ENCODE data around the gene MTHFD2L.
"Not testable (repeated sequence)": the region's sequence is repeated elsewhere in the genome, so short reads cannot be mapped to it uniquely, and the experiment has no call there.

Gene MTHFD2L

GRCh38 chr4:74311696-74312313 lies 153.9 kb downstream of the MTHFD2L start:
- peak; percentile 87 for DNase-seq

DNA sequence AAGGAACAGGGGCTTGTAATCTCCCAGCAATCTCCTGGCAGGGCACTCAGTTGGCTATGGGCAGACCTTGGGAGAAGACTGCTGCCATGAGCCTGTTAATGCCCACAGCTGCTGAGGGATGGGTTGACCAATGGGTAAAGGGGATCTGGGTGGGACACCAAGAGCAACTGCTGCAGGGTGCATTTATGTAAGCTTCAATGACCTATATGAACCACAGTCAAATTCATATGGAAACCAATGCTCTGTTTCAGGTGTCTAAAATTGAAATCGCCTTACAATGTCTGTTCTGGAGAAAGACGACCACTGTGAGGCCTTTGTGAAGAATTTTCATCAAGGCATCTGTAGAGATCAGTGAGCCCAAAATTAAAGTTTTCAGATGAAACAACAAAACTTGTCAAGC lies 156.4 kb downstream of the MTHFD2L start:
- no peak for DNase-seq

- DNase-seq = no peak
These were observed 157.0 kb downstream of the MTHFD2L start for GRCh38 chr4:74314944-74315343.

DNA sequence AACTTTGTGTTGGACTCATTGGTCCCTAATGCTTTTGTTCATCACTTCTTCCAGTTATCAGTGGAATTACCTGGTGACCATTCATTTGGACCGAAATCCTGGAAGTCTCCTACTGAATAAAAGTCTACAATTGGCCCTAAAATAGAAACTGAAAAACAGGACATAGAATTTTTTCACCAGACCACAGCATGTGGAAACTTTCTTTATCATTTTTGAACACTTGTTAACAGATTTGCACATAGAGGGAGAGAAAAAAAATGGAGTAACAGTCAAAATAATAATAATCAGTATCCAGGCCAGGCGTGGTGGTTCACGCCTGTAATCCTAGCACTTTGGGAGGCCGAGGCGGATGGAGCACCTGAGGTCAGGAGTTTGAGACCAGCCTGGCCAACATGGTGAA lies 157.5 kb downstream of the MTHFD2L start:
- peak; percentile 65 for DNase-seq

DNA sequence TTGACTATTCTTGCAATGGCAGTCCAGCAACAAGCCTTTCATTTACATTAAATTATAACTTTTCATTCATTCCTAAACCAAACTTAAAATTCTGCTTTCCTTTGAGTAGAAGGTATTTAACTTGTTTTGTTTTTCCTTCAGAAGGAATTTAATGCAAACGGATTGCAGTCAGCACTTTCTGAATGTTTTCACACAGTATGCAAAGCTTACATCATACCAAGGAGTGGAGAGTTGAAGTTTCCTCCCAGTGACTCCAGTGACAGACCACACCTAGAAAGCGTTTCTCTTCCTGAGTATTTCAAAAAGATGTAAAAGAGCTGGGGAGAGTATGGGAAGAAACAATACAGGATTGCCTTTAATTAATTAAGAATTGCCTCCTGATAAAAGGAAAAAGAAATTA lies 158.5 kb downstream of the MTHFD2L start:
- peak; percentile 57 for DNase-seq

DNA sequence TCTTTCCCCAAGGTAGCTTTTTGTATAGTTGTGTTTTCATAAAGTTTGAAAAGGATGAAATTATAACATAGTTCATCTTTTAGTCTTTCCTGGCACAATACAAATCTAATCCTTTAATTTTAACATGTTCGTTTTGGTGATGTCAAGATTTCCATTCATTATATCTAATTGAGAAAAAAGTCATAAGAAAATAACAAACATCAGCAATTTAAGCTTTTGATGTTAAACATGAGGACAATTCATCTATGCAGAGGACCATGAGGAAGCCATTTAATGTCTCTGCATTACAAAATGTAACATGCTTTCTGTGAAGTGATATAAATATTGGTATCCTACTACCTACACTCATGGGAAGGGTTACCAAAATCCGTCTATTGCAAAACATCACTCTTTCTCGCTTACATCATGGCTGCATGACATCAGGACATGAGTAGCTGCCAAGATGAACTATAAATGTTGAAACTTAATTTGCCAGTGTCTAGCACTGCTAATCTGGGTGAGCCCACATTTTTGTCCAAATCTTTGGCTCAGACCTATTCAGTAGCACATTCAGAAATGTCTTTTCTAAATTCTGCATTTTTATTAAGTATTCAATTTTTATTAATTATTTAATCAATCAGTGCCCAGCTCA lies 159.8 kb downstream of the MTHFD2L start:
- no peak for DNase-seq

GRCh38 chr4:74318276-74318675 lies 160.4 kb downstream of the MTHFD2L start:
- DNase-seq = no peak

GRCh38 chr4:74319470-74319869 lies 161.6 kb downstream of the MTHFD2L start:
- no peak for DNase-seq

DNA sequence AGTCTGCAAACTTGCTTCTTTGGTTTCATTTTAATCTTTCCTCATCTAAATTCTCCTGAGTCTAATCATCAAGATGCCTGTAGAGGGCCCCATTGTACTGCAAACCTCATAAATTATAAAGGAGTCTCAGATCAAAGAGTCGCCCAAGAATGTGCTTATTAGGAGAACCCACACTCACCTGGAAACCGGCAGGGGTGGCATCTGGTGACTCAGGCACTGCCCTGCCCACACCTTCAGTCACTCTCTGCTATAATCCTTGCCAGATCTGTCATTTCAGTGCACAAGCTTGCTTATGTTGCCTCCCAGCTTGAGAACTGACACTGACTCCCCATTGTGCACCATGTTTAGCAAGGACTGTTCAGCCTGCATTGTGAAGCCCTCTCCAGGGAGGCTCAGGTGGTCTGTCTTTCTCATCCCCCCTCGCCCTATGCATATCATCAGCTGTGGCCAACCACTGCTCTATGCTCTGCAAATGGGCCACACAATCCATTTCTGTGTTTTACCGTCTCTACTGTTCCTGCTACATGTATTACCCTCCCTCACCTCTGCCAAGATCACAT lies 162.7 kb downstream of the MTHFD2L start:
- DNase-seq = peak; percentile 92

GRCh38 chr4:74322301-74322700 lies 164.4 kb downstream of the MTHFD2L start:
- DNase-seq = peak; percentile 48

DNA sequence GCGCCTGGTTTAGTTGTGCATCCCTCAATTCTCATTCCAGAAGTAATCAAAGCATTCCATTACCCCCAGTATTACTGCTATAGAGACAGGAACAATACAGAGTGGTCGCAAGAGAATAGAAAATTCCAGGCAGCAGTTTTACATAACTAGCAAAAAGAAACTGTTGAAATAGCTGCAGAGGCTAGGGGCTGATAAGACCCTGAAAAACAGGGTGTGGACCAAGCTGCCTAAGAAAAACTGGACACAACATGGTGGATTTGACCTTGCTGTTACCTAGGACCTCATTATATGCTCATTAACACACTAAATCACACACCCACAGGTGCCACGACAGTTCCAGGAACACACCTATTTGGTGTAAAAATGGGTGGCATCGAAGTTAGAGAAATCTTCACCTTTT lies 165.7 kb downstream of the MTHFD2L start:
- peak; percentile 30 for DNase-seq

DNA sequence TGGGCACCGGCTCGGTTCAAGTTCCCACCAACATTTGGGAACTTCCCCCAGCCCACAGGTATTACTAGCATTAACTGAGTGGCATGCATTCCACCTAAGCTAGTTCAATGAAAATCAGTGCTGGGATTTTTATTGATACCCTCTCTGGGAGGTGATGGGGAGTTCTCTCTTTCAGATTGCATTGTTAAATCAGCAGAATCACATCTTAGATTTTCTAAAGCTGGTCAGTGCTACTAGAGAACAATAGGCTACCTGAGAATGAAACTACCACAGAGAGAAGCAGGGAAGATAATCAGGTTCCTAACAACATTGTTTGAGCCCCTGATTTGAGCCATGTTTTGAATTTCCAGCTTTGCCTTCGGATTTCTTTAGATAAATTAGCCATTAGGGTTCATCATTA lies 166.3 kb downstream of the MTHFD2L start:
- no peak for DNase-seq

GRCh38 chr4:74325886-74326285 lies 168.0 kb downstream of the MTHFD2L start:
- peak; percentile 38 for DNase-seq

DNA sequence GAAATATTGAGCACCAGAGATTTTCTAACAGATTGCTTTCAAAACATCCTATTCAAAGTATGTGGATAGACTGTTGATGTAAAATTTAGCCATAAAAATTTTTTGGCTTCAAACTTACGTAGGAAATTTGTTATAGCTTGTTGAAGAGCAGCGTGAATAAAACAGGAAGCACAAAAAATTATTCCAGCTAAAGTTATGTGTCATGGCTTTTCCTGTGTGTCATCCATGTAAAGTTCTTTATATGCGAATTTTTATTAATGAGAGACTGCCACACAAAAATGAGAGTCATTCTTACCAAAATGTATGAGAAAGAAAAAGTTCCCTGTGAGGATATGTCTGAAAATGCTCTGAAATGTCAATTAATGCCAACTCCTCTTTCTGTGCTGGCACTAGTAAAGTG lies 169.8 kb downstream of the MTHFD2L start:
- peak; percentile 57 for DNase-seq

DNA sequence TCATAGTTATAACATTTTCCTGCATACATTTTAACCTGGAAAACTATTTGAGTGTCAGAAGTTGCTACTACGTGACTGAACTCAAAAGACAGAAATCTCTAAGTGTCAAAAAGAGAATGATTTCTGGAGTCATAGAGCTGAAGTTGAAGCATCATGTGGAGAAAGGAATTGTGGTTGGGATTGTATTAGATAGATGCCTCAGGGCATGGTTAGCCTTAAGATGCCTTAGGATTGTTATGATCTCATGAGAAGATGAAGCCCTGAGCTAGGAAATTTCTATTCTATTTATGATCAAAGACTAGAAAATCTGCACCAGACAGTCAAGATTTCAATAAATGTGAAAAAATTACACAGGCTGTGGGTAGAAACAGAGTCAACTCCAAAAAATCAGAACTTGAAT lies 170.6 kb downstream of the MTHFD2L start:
- peak; percentile 57 for DNase-seq

DNA sequence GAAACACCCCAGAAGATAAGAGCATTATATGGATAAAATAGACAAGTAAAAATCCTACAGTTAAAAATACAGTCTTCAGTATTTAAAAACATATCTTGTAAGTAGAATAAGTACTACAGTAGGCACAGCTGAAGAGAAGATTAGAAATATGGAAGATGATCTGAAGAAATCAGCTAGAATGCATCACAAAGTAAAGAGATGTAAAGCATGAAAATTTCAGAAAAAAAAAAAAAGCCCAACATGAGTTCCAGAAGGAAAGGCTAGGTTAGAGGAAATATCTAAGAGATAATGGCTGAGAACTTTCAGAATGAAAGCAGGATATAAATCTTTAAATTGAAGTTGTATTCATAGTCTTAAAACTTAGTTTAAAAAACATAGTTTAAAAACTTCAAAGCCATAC lies 171.4 kb downstream of the MTHFD2L start:
- DNase-seq = peak; percentile 72

DNA sequence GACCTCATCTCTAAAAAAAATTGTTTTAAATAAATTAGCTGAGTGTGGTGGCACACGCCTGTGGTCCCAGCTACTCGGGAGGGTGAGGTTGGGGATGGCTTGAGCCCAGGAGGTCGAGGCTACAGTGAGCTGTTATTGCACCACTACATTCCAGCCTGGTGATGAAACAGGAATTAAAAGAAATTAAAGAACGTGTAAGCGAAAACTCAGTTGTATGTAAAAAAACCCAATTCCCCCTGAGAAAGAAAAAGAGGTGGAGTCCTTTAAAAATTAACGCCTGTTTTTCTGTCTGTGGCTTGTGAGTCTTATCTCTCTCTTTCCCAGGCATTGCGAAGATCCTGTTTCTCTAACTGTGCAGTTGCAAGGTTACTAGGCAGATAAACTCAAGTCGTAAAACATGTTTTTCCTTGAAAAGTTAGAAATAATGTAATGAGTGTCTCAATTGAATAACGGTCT lies 172.4 kb downstream of the MTHFD2L start:
- DNase-seq = peak; percentile 93

DNA sequence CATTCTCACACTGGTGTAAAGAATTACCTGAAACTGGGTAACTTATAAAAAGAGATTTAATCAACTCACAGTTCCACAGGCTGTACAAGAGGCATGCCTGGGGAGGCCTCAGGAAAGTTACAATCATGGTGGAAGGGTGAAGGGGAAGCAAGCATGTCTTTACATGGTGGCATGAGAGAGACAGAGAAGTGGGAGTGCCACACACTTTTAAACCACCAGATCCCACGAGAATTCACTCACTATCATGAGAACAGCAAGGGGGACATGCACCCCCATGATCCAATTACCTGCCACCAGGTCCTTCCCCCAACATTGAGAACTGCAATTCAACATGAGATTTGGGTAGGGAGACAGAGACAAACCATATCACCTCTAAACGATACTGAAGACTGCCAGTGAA lies 173.3 kb downstream of the MTHFD2L start:
- DNase-seq = peak; percentile 61

- peak; percentile 55 for DNase-seq
These were observed 174.0 kb downstream of the MTHFD2L start for GRCh38 chr4:74331944-74332343.

DNA sequence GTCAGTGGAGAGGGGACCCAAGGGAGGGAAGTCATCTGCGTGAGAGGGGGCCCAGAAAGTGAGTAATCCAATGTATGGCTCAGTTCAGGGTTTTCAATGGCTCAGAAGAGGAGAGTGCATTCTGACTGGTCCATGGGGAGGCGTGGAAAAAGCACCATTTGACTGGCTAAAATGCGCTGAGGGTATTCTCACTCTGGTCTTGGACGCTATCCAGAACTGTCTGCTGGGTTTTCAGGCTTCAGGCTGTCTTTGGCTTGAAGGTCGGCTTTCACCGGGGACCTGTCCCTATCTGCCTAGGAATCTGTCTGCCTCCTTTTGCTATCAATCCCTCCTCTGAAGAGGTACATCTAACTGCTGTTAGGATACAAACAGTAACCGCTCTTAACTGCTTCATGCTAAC lies 176.7 kb downstream of the MTHFD2L start:
- DNase-seq = no peak

DNA sequence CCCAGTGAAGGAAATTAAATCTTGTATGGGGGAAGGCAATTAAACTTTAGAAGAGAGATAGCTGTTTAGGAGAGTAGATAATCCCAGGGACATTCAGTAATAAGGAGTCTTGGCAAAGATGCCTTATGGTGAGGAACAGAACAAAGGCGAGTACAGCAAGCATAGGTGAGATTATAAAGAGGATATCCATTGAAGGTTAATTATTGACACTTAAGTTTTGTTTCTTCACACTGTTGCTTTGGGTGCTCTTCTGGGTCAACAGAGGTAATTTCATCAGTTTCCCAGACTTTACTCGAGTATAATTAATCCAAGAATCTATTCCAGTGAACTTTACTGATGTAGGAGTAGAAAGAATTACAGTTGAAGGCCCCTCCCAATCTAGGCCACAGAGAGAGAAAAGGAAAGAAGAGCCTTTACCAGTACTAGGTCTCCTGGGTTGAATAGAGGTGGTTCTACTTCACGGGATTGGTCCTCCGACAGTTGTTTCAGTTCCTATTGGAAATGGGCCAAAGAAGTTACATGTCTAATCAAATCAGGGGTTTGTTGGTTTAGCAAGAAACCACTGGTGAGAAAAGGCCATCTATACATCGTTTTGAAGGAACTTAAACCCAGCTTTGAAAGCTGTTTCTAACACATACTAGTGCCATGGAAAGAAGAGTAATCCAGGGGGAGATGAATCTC lies 177.6 kb downstream of the MTHFD2L start:
- DNase-seq = peak; percentile 64

- peak; percentile 29 for DNase-seq
These were observed 180.9 kb downstream of the MTHFD2L start for GRCh38 chr4:74338792-74339333.

DNA sequence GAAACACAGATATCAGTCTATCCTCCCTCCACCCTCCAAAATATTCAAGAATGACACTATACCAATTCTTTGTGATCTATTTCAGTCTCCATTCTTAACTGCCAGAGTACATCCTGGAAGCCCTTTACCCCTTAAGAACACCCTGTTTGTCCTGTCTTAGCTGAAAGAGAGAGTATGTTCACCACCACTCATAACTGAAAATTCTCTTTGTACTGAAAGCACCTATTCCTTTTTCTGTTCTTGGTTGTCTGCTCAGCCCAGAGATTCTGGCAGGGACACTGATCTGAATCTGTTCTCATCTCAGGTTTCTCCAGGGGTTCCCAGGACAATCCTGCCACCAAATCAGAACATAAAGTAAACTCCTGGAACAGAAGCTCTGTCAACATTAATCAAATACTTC lies 181.6 kb downstream of the MTHFD2L start:
- no peak for DNase-seq

- not testable (repeated sequence) for DNase-seq
These were observed 182.5 kb downstream of the MTHFD2L start for GRCh38 chr4:74340421-74340820.
